ENCODE data around the gene FAM120AOS. TPM values are rescaled to one million over a fixed set of nuclear protein-coding genes. Genes with fewer than 3 reads are reported as not detected.
"Not testable (repeated sequence)": the region's sequence is repeated elsewhere in the genome, so short reads cannot be mapped to it uniquely, and the experiment has no call there.

FAM120AOS gene
- total RNA-seq, 1 donor from 2014 or later: 41.6 TPM

DNA sequence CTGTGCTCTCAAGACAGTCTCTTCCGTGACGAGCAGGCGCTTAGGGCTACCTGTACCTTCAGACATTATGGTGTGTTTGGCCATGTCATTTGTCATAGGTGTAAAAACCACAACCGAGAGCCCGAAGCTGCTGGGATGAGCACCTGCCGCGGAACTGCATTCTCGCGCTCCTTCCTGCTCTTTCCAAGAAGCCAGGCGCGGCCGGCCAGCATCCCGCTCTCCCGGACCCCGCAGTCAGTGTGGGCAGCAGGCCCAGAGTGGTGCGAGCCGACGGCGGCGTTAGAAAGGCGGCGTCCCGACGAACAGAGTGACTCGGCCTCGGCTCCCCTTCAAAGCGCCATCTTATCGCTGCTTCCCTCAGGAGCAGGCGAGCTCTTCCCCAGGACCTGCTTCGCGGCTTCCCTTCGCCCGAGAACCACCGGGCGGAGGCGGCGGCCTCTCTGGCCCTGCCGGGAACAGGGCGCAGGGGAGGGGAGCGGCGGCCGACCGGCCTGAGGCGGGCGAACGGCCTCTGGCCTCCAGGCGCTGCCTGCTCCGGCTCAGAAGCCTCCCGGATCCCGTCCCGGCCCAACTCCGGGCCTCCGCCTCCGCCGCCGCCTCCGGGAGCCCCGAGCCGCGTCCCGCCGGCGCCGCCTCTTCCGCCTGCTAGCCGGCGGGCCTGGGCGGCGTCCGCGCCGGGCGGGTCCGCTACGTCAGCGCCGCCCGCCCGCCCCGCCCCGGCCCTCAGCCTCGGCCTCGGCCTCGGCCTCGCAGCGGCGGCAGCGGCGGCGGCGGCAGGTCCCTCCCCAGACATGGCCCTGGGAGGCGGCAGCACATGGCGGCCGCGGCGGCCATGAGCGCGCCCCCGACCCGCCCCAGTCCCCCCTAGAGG is 2.2 kb downstream of the FAM120AOS start, which contains the start of gene FAM120A:
TSS of gene FAM120A (plus strand) at position 741 of the 871 bp plus-strand sequence. CDS start 231 bp downstream, outside the sequence.
- intact Hi-C loops (cut with DNase I): no loop called here
- peak; percentile 87 for DNase-seq (ENCODE audit: low spot score)

DNA sequence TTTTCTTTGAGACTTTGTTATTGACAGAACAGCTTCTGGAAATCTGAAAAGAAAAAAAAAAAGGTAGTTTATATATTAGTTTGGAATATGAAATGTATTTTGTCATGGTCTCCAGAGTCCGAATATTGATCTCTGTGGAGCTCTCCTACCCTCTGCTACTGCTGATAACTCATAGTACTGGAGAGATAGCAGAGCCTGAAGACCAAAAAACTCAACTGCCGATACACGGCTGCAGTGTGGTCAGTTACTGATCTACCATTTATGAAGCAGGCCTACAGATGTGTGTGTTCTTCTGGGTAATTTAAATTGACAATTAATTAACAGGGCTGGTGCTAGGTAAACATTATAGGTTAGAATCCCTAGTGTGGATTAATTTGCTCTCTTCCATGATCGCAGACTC is 5.7 kb downstream of the FAM120AOS start:
- intact Hi-C loops (cut with DNase I): no loop called here
- no peak for ATAC-seq

More for the DNA sequence above, 2.2 kb downstream of the FAM120AOS start, which contains the start of gene FAM120A:
- peak; percentile 75 for ATAC-seq

DNA sequence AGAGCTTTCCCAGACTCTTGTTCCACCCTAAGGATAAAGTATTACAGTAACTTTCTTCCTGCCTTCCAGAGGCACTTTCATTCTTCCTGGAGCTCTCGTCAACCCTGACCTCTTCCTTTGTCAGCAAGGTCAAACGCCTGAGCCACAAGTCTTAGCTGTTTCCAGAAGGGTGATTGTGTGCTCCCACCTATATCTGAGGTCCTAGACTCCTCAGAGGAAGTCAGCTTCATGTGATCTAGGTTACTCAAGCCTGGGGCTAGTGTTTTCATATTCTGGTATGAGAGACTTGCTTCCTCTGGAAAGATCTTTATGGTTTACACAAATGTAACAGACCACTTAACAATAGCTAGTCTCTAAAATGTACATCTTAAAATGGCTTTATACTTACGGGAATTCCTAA is 7.3 kb downstream of the FAM120AOS start:
- intact Hi-C loops (cut with DNase I): no loop called here
- no peak for DNase-seq (ENCODE audit: low spot score)
- no peak for ATAC-seq

More for the DNA sequence above, 5.7 kb downstream of the FAM120AOS start:
- DNase-seq (ENCODE audit: low spot score): no peak

DNA sequence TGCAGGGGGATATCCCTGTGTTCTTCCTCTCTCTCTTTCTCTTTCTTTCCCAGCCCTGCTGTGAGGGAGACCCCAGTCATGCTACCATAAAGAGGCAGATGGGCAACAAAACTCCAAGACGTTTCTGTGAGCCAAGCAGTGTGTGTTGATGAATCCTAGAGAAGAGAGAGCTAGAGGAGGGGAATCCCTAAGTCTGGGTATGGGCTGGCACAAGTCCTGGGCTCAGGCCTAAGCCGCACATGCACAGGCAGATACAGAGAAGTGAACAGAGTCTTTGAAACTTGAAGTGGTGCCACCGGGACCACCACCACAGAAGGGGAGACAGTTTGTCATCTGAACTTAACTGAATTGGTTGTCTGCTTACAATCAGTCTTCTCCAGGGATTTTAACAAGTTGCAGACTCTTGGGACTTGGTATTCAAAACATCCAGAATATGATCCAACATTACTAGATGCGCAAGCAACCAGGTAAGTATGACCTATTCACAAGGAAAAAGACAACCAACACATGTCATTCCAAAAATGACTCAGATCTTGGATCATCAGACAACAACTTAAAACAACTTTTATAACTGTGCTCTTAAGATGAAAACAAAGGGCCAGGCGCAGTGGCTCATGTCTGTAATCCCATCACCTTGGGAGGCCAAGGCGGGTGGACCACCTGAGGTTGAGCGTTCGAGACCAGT is 12.3 kb downstream of the FAM120AOS start:
- intact Hi-C loops (cut with DNase I): no loop called here
- DNase-seq (ENCODE audit: low spot score): no peak
- no peak for ATAC-seq

DNA sequence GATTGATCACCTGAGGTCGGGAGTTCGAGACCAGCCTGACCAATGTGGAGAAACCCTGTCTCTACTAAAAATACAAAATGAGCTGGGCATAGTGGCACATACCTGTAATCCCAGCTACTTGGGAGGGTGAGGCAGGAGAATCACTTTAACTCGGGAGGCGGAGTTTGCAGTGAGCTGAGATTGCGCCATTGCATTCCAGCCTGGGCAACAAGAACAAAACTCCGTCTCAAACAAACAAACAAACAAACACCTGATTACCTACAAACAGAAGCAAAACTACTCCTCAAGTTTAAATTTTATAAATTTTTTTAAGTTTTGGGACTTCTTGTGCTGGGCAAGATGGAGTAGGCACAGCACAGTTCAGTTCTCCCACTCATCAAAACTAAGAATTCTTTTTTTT is 14.1 kb downstream of the FAM120AOS start:
- intact Hi-C loops (cut with DNase I); ATAC-seq; DNase-seq (ENCODE audit: low spot score): not testable (repeated sequence)

DNA sequence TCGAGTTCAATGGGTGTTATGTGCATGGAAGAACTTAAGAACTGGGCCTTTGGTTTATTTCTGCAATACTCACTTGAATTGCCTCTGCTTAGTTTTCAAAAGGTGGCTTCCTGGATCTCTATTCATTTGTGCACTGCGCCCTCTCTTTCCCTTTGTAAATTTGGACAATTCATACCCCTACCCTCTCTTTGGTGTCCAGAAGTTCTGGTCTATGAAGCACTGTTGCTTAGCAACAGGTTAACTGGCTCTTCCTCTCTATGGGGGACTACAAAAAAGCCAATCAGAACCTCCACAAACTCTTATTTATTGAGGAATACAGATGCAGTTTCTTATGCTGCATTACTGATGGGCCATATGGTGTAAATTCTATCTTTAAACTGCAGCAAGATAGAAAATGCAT is 15.4 kb downstream of the FAM120AOS start:
- ATAC-seq: no peak
- intact Hi-C loops (cut with DNase I): no loop called here

DNA sequence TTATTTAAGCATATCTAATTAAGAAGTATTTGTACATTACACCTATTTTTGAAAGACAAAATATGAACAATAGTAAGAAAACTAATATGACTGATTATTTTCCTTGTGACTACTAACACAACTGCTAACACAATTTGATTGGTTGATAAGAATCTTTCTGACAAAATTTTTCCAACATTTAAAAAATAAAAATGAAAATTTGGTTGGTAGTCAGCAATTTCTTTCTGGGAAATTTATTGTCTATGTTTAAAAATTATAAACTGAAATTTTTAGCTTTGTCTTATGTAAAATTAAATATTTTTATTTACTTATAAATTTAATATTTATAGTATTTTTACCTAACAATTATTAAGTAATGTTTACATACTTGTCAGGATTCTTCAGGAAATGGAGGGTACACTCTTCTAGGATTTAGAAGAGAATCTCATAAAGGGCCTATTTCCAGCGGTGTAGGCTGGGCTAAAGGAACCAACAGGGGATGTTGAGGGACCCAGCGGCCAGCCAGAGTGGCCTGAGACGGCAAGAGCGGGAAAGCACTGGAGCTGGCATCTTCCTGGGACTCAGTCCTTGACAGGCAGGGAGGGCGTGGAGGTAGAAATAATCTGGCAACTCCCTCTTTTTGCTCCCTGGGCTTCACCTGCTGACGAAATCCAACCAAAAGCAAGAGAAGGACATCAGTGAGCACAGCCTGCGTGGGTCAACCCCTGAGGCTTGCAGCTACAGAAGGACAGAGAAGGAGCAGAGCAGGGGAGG is 16.6 kb downstream of the FAM120AOS start:
- no peak for DNase-seq (ENCODE audit: low spot score)
- intact Hi-C loops (cut with DNase I): no loop called here
- no peak for ATAC-seq

More for the DNA sequence above, 15.4 kb downstream of the FAM120AOS start:
- DNase-seq (ENCODE audit: low spot score): no peak

DNA sequence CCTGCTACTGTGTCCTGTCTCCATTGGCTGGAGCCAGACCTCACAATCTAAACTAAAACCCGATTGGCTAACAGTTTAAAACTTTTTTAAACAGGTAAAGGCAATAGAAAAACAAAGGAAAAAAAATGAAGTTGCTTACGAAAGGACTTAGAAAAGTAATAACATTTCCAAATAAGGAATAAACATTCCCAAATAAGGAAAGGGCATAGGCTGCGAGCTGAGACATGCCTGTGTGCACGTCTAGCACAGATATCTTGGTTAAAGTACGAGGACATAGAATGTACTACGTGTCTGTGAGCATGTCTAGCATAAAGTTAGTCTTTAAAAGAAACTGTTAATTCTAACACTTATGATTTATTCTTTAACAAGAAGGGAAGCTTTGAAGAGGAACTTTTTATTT is 17.2 kb downstream of the FAM120AOS start:
- ATAC-seq (no peak), DNase-seq (ENCODE audit: low spot score) (no peak)
- intact Hi-C loops (cut with DNase I): no loop called here

DNA sequence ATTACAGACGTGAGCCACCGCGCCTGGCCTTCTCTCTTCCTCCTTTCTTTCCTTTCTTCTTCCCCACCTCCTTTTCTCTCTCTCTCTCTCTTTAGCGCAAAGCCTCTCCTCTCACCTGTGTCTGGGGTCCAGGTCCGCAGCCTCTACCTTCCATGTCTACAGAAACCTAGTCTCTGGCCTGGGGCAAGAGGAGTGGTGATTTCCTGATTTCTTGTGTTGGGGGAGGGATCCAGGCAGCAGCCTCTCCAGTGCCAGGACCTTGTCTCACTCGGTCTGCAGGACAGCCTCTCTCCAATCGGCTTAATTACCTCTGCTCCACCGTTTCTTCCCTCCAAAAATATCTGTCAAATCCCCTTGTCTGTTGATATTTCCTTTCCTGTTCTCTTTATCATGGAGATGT is 18.0 kb downstream of the FAM120AOS start:
- intact Hi-C loops (cut with DNase I): no loop called here
- DNase-seq (ENCODE audit: low spot score): no peak
- ATAC-seq: no peak

DNA sequence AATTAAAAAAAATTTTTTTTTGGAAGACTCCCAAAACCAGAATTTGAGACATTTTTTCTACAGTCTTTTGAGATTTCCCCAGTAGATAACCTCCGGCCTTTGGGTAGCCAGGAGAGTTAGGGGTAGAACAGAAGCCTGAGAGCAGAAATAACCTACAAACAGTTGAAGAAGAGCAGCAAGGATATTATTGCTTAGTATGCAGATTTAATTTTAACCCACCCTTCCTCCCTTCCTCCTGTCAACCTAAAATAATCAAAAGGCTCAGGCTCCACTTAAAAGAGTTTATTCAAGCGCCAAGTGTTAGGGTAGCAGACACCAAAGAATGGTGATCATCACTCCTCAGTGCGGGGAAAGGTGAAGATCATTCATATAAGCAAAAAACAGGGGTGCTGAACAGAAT is 19.3 kb downstream of the FAM120AOS start:
- intact Hi-C loops (cut with DNase I): no loop called here
- ATAC-seq (no peak), DNase-seq (ENCODE audit: low spot score) (no peak)

DNA sequence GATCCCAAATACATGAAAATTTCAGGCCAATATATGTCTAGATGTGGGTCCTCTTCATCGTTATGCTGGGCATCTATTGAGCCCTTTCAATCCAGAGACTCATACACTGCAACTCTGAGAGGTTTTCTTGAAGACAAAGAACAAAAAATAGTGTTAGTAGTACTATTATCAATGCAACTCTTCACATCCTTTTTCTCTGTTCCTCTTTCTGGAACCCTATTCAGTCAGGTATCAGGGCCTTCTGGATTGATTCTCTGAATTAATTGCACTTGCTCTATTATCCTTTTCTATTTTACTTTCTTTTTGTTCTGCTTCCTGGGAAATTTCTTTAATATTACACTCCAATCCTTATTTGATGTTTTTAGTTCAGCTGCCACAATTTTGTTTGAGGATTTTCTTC is 20.4 kb downstream of the FAM120AOS start:
- no peak for ATAC-seq
- no peak for DNase-seq (ENCODE audit: low spot score)
- intact Hi-C loops (cut with DNase I): no loop called here

DNA sequence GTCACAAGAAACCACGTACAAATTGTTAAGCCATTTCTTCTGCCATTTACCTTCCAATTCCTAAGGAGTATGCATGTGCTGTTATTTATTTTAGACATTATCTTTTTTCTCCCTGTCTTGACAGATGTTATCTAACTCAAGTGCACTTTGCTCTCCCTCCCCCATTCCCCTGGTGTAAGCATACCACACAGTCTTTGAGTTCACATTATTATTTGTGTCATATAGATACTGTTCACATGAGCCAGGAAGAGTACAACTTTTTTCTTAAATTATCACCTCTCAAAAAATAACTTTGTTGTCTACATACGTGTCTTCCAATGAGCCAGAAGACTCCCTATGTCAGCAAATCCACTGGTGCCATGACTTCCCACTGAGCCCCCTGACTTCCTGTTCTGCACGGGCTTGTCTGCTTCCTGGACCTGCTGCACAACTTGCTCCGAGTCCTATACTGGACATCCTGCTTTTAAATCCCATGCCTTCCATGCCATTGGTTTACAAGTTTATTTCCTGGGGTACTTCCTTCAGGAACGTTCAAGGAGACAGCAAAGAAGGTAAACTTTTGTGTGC is 21.8 kb downstream of the FAM120AOS start:
- DNase-seq (ENCODE audit: low spot score) (no peak), ATAC-seq (no peak)
- intact Hi-C loops (cut with DNase I): no loop called here

DNA sequence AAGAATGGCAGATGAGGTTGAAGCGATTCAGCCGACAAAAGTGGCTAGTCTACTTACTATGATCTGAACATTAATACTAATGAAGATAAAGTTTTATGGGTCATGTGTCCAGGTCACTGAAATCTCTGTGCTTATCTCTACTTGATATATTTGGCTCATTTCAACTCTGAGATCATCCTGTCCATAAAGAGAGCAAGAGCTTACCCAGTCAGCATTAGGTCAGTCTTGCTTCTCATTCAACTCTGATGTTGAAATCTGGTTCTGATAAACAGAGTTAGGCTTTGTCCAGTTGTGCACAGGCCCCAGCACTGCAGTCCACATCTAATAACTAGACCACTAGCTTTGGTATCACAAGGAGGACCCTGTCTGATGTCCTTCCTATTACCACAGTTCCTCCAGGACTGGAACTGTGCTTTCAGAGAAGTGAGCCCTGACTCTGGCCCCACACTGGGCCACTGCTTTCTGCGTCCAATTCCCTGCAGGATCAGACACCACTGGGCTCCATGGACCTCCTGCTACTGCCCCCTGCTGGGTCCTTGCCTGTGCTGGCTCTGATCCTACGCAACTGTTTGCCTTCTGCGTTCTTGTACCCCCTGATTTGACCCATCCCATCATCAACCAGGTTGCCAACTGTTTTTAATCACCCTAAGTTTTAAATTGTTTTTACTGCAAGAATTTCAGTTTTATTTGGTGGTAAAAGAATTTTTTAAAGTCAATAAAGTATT is 25.6 kb downstream of the FAM120AOS start:
- DNase-seq (ENCODE audit: low spot score) (no peak), ATAC-seq (no peak)
- intact Hi-C loops (cut with DNase I): no loop called here

DNA sequence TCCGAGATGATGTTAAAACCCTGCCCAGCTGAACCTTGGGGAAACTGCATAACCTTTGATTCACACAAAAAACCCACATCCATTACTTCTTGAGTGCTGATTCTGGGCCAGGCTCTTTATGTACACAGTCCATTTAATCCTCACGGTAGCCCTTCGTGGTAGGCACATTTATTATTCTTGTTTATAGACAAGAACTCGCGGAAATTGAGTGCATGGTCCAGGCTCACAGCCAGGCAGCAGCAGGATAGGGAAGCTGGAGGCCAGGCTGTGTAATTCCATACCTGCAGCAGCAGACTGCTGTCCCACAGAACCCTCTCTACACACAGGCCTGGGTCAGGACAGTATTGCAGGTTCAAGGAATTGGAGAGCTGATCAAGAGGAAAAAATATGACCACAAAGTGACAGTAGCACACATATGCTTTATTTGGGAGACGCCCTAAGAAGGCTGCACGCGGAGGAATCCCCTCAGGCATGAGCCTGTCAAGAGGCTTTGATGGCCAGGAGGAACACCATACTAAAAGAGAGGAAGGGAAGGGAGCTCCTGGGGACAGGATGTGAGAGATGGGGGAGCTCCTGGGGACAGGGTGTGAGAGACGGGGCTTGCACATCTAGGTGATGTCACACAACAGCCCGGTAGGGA is 30.3 kb downstream of the FAM120AOS start:
- DNase-seq (ENCODE audit: low spot score) (no peak), ATAC-seq (no peak)
- intact Hi-C loops (cut with DNase I): no loop called here

DNA sequence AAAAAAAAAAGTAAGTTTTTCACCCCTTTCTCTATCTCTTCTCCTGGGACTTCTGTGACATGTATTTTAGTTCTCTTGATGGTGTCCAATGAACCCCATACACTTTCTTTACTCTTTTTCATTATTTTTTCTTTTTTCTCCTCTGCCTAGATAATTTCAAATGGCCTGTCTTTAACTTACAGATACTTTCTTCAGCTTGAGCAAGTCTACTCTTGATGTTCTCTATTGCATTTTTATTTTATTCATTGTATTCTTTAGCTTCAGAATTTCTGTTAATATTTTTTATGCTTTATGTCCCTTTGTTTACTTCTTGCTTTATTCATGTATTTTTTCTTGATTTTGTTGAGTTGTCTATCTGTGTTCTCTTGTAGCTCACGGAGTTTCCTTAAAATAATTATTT is 34.4 kb downstream of the FAM120AOS start:
- ATAC-seq: no peak
- intact Hi-C loops (cut with DNase I): no loop called here
- no peak for DNase-seq (ENCODE audit: low spot score)

DNA sequence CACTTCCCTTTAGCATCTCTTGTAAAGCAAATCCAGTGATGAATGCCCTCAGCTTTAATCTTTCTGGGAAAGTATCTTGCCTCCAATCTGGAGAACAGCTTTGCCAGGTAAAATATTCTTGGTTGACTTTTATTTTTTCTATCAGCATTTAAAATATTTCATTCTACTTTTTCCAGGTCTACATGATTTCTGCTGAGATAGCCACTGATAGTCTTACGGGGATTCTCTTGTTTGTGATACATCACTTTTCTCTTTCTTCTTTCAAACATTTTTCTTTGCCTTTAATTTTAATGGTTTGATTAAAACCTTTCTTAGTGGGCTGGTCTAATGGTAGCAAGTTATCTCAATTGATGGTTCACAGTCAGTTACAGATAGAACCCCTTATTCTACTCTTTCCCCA is 35.8 kb downstream of the FAM120AOS start:
- DNase-seq (ENCODE audit: low spot score): no peak
- ATAC-seq: no peak
- intact Hi-C loops (cut with DNase I): no loop called here

DNA sequence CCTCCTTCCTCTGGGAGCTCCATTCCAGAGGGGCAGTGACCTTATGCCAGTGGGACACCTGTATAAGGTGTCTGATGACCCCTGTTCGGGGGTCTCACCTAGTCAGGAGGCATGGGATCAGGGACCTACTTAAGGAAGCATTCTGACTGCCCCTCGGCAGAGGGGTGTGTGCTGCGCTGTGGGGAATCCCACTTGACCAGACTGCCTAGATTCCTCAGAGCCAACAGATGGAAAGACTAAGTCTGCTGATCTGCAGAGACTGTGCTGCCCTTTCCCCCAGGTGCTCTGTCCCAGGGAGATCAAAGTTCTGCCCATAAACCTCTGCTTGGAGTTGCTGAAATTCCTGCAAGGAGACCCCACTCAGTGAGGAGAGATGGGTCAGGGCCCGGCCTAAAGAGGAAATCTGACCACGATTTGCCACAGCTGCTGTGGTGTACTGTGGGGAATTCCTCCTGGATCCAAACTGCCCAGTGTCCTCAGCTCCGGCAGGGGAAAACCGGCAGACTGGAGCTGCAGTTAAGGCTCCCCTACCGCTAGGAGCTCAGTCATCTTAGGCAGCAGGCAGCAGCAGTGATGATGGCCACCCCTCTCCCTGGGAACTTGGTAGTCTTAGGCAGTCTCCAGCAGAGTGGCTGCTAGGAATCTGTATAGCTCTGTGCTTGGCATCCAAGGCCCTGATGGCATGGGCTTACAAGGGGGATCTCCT is 36.7 kb downstream of the FAM120AOS start:
- no peak for DNase-seq (ENCODE audit: low spot score)
- intact Hi-C loops (cut with DNase I): no loop called here
- ATAC-seq: no peak
